Duodenal mucosa (tissue), 2 donors: ENCODE measurements around the gene SMOC2.
"Not testable (repeated sequence)": the region's sequence is repeated elsewhere in the genome, so short reads cannot be mapped to it uniquely, and the experiment has no call there.

ENCODE experiments used
- H3K27ac ChIP-seq: one replicate; pipeline ENCODE4 v1.7.0; 2013; ENCODE audit warnings: low read depth, low read length
- H3K27me3 ChIP-seq, 2 donors: one replicate each; pipeline ENCODE4 v1.7.0; 2013; ENCODE audit warnings: low read length in 2 of 2, control low read depth in 1 of 2; ENCODE audit not compliant: insufficient read depth in 2 of 2, control insufficient read depth in 1 of 2
- H3K36me3 ChIP-seq, 2 donors: one replicate each; pipeline ENCODE4 v1.7.0; 2013; ENCODE audit warnings: low read length in 2 of 2, control low read depth in 1 of 2; ENCODE audit not compliant: insufficient read depth in 2 of 2, control insufficient read depth in 1 of 2
- H3K4me1 ChIP-seq, 2 donors: one replicate each; pipeline ENCODE4 v1.7.0; 2013; ENCODE audit warnings: low read length in 2 of 2, control low read depth in 1 of 2; ENCODE audit not compliant: insufficient read depth in 2 of 2, control insufficient read depth in 1 of 2
- H3K4me3 ChIP-seq, 2 donors: one replicate each; pipeline ENCODE4 v1.7.0; 2013; ENCODE audit warnings: low read length in 2 of 2, low read depth in 1 of 2
- H3K9ac ChIP-seq, 2 donors: one replicate each; pipeline ENCODE4 v1.7.0; 2013; ENCODE audit warnings: low read length in 2 of 2, low read depth in 1 of 2
- H3K9me3 ChIP-seq, 2 donors: one replicate each; pipeline ENCODE4 v1.7.0; 2013; ENCODE audit warnings: low read length in 2 of 2, control low read depth in 1 of 2; ENCODE audit not compliant: control insufficient read depth in 1 of 2

Gene SMOC2

GRCh38 chr6:168686831-168687730, 246.1 kb downstream of the SMOC2 start:
- H3K9ac ChIP-seq, result no peak overlapping the region
- H3K4me1 ChIP-seq, result peaks cover 0 to 5% of the 10 kb centered on the region in 2 donors
- no peaks in the 10 kb centered on the region for H3K27me3 ChIP-seq
- H3K36me3 ChIP-seq, result no peaks in the 10 kb centered on the region
- no peaks in the 10 kb centered on the region for H3K9me3 ChIP-seq
- H3K27ac ChIP-seq, result no peak overlapping the region
- no peak overlapping the region for H3K4me3 ChIP-seq

GRCh38 chr6:168690271-168690670, 249.3 kb downstream of the SMOC2 start:
- no peaks in the 10 kb centered on the region for H3K36me3 ChIP-seq
- H3K4me3 ChIP-seq, result no peak overlapping the region
- H3K27ac ChIP-seq, result no peak overlapping the region
- peaks cover 0 to 5% of the 10 kb centered on the region in 2 donors for H3K4me1 ChIP-seq
- no peak overlapping the region for H3K9ac ChIP-seq
- no peaks in the 10 kb centered on the region for H3K27me3 ChIP-seq
- no peaks in the 10 kb centered on the region for H3K9me3 ChIP-seq

GRCh38 chr6:168691774-168692173, 250.8 kb downstream of the SMOC2 start:
- no peak overlapping the region for H3K9ac ChIP-seq
- no peaks in the 10 kb centered on the region for H3K9me3 ChIP-seq
- no peak overlapping the region for H3K27ac ChIP-seq
- no peaks in the 10 kb centered on the region for H3K36me3 ChIP-seq
- H3K27me3 ChIP-seq, result no peaks in the 10 kb centered on the region
- H3K4me3 ChIP-seq, result no peak overlapping the region
- H3K4me1 ChIP-seq, result peaks cover 0 to 5% of the 10 kb centered on the region in 2 donors

- H3K36me3 ChIP-seq, result no peaks in the 10 kb centered on the region
- H3K9ac ChIP-seq, result no peak overlapping the region
- H3K4me1 ChIP-seq, result peaks cover 0 to 5% of the 10 kb centered on the region in 2 donors
- H3K4me3 ChIP-seq, result no peak overlapping the region
- no peak overlapping the region for H3K27ac ChIP-seq
- no peaks in the 10 kb centered on the region for H3K9me3 ChIP-seq
- no peaks in the 10 kb centered on the region for H3K27me3 ChIP-seq
Observed at GRCh38 chr6:168692193-168692914, 251.4 kb downstream of the SMOC2 start.

GRCh38 chr6:168692915-168693257, 251.9 kb downstream of the SMOC2 start:
- H3K4me3 ChIP-seq, H3K9ac ChIP-seq, H3K9me3 ChIP-seq, H3K27ac ChIP-seq, H3K27me3 ChIP-seq, H3K36me3 ChIP-seq, H3K4me1 ChIP-seq: not testable (repeated sequence)

- not testable (repeated sequence) for H3K9ac ChIP-seq, H3K27me3 ChIP-seq, H3K9me3 ChIP-seq, H3K36me3 ChIP-seq, H3K4me3 ChIP-seq, H3K27ac ChIP-seq, H3K4me1 ChIP-seq
Observed at GRCh38 chr6:168694797-168695196, 253.8 kb downstream of the SMOC2 start.

GRCh38 chr6:168695701-168696100, 254.7 kb downstream of the SMOC2 start:
- H3K4me1 ChIP-seq, result peaks cover 0 to under 1% of the 10 kb centered on the region in 2 donors
- H3K27ac ChIP-seq, result no peak overlapping the region
- H3K36me3 ChIP-seq, result no peaks in the 10 kb centered on the region
- H3K27me3 ChIP-seq, result no peaks in the 10 kb centered on the region
- H3K9ac ChIP-seq, result no peak overlapping the region
- H3K4me3 ChIP-seq, result no peak overlapping the region
- no peaks in the 10 kb centered on the region for H3K9me3 ChIP-seq

- Histone ChIP-seq H3K27ac (no peak overlapping the region), H3K9me3 (no peaks in the 10 kb centered on the region), H3K9ac (no peak overlapping the region), H3K36me3 (no peaks in the 10 kb centered on the region), H3K4me3 (no peak overlapping the region), H3K4me1 (peaks cover 0 to 3% of the 10 kb centered on the region in 2 donors), H3K27me3 (no peaks in the 10 kb centered on the region)
Observed at GRCh38 chr6:168698923-168699322, 257.9 kb downstream of the SMOC2 start.

GRCh38 chr6:168699631-168700295, 258.8 kb downstream of the SMOC2 start:
- H3K4me1 ChIP-seq, result peaks cover 0 to 3% of the 10 kb centered on the region in 2 donors
- no peak overlapping the region for H3K4me3 ChIP-seq
- no peaks in the 10 kb centered on the region for H3K27me3 ChIP-seq
- H3K9ac ChIP-seq, result no peak overlapping the region
- no peaks in the 10 kb centered on the region for H3K9me3 ChIP-seq
- no peak overlapping the region for H3K27ac ChIP-seq
- no peaks in the 10 kb centered on the region for H3K36me3 ChIP-seq

- H3K27ac ChIP-seq, result no peak overlapping the region
- H3K36me3 ChIP-seq, result no peaks in the 10 kb centered on the region
- no peak overlapping the region for H3K9ac ChIP-seq
- H3K4me3 ChIP-seq, result no peak overlapping the region
- no peaks in the 10 kb centered on the region for H3K9me3 ChIP-seq
- no peaks in the 10 kb centered on the region for H3K27me3 ChIP-seq
- H3K4me1 ChIP-seq, result peaks cover 0 to 3% of the 10 kb centered on the region in 2 donors
Observed at GRCh38 chr6:168700880-168701279, 259.9 kb downstream of the SMOC2 start.
